GM13976 (cell line): ENCODE measurements around the gene DNAAF3.

Source experiments
- DNase-seq: peaks from one replicate; pipeline ENCODE4 v3.0.0; 2012; ENCODE audit warnings: low spot score
- in situ Hi-C: fragments of 300-500 bp; cut with MboI; formaldehyde crosslinking; loops from one replicate; pipeline ENCODE4 v1.12.0; 2022; ENCODE audit warnings: low sequenced_read_pairs, mixed read lengths, inconsistent platforms; ENCODE audit not compliant: unreplicated experiment
- TF ChIP-seq, protein P1 (sequence below): IDR thresholded peaks from 2 replicates; pipeline ENCODE4 v1.5.1; 2012; ENCODE audit warnings: borderline replicate concordance, mild to moderate bottlenecking; ENCODE audit not compliant: insufficient read depth; ENCODE audit errors: extremely low read depth, missing control alignments, control extremely low read depth

The DNAAF3 gene

DNA sequence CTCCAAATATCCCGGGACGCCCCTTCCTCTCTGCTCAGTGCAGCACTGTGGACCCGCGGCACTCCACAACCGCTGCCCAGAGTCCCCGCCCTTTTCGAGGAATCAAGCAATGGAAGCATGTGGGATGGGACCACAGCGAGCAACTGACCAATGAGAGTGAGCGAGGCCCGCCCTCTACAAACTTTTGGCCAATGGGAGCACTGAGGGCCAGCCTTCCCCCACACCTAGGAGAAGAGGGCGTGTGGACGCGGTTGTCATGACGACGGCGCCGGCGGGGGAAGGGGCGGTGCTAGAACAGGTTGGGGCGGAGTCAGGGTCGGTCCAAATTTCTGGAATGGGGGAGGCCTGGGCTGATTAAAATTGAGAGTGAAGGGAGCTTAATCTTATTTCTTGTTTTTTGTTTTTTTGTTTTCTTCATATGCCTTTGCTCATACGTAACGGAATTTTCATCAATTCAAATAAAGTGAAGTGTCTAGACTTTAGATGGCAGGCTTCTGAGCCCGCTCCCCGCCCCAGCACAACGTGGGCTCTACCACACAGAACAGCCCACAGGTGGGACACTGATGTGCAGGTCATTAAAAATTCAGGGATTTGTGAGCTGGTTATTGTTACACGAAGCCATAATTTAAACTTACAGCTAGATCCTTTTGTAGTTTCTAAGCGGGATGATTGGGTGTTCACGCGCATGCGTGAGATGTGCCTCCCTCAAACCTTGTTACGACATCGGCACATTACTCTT is at the start of gene DNAAF3:
DNAAF3 (minus strand) TSS at position 84 of the 739 bp plus-strand sequence. CDS start 200 bp downstream, outside the sequence.
- DNase-seq = peak; percentile 98
- TF ChIP-seq, protein P1, sequence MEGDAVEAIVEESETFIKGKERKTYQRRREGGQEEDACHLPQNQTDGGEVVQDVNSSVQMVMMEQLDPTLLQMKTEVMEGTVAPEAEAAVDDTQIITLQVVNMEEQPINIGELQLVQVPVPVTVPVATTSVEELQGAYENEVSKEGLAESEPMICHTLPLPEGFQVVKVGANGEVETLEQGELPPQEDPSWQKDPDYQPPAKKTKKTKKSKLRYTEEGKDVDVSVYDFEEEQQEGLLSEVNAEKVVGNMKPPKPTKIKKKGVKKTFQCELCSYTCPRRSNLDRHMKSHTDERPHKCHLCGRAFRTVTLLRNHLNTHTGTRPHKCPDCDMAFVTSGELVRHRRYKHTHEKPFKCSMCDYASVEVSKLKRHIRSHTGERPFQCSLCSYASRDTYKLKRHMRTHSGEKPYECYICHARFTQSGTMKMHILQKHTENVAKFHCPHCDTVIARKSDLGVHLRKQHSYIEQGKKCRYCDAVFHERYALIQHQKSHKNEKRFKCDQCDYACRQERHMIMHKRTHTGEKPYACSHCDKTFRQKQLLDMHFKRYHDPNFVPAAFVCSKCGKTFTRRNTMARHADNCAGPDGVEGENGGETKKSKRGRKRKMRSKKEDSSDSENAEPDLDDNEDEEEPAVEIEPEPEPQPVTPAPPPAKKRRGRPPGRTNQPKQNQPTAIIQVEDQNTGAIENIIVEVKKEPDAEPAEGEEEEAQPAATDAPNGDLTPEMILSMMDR = no peak
- in situ Hi-C loops = no loop called here

DNA sequence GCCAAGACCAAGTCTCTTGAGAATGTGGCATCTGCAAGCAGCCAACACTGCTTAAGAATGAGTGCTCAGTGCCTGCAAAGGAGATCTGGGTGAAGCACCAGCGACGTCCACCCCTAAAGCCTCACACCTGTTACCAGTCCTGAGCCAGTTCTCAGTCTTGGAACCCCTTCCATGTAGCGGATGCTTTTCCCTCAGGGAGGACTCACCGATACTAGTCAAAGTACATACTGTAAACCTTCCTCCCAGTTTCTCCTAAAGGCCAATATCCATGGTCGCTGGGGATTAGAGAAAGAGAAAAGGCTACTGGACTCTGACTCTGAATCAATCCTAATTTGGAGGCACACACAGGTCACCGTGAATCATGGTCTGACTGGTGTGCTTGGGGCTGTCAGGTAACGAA is 47.1 kb upstream of the DNAAF3 start:
- no peak for DNase-seq
- TF ChIP-seq, protein P1 = no peak
- in situ Hi-C loops = no loop called here

DNA sequence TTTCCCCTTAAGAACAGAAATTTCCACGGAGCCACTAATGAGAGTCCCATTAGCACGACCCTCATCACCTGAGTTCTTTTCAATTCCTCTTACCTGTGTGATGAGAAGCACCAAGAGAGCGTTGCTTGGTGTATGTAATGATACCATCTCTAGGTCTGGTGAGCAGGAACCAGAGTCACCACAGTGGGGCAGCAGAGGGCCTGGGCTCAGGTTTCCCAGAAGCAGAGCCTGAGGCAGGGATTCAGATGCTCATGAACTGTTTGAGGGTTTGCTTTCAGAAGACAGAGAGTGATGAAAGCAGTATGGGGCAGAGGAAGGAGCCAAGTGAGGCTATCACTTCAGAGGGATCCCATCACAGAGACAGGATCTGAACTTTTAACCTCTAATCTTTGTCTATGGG is 46.0 kb upstream of the DNAAF3 start:
- peak; percentile 49 for DNase-seq
- TF ChIP-seq, protein P1 = no peak

DNA sequence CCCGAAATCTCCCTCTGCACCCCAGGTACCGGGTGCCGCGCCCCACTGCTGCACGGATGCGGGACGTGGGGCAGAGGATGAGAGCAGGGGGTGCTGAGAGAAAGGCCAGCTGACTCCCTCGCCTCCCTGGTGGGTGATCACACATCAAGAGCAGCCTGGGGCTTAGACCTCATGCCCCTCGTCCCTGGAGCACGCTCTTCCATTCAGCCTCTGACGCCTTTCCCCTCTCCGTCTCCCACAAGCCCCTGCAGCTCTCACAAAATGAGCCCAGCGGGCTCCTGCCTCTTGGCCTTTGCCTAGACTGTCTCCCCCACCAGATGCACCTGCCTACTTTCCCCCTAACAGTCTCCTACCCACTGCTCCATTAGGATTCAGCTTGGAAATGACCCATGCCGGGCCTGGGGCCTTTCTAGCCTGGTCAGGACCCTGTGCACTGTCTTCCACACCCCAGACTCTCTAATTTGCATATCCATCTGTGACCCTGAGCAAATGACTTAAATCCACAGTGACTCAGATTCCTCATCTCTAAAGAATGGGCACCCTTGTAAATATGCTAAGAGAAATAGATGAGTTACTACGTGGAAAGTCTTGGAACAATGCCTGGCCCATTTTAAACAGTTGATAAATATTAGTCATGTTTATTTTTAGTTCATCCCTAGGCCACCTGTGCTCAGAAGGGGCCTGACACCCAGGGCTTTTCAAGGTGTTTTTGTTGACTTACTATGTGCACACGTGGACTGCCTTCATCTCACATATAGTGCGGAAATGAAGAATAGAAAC is 43.5 kb upstream of the DNAAF3 start:
- TF ChIP-seq, protein P1 = no peak
- in situ Hi-C loops = no loop called here

More for the DNA sequence above, 46.0 kb upstream of the DNAAF3 start:
- in situ Hi-C loops = no loop called here

DNA sequence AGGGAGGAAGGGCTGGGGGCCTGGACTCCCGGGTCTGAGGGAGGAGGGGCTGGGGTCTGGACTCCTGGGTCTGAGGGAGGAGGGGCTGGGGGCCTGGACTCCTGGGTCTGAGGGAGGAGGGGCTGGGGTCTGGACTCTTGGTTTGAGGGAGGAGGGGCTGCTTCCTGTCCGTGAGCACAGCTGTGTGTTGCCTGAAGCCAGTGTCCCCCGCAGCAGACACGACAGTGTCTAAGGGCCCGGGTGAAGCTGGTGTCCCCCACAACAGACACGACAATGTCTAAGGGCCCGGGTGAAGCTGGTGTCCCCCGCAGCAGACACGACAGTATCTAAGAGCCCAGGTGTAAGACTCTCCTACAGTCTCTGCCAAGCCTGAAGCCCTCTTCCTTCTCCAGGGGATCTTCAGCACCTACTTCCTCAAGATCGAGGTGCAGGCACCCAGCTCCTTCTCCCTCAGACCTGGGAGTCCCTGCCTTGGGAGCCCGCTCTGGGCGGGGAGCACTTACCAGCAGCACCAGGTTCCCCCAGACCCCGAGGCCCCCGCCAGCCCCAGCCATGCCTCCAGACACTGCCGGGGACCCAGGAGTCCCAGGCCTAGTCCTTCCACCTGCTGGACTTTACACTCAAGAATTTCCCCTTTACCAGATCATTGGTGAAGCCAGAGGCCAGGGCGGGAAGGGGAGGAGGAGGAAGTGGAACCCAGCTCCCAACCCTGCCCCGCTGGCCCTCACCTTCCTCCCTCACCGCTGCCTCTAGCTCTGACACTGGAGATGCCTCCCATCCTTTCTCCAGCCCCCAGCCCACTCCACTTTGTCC is 42.7 kb upstream of the DNAAF3 start, which contains the start of gene PTPRH:
PTPRH (minus strand) TSS at position 622 of the 813 bp plus-strand sequence; CDS start at position 554, 68 bp downstream.
- TF ChIP-seq, protein P1 = no peak
- DNase-seq = no peak
- in situ Hi-C loops = no loop called here

More for the DNA sequence above, 43.5 kb upstream of the DNAAF3 start:
- no peak for DNase-seq
